Naive B cell (primary cell): ENCODE measurements around the gene LCMT1. TPM values are rescaled to one million over a fixed set of nuclear protein-coding genes. Genes with fewer than 3 reads are reported as not detected.
"Not testable (repeated sequence)": the region's sequence is repeated elsewhere in the genome, so short reads cannot be mapped to it uniquely, and the experiment has no call there.

Experiments used
- ATAC-seq, 2 donors: fragments of 150-1000 bp; cut with Tn5 transposase; 2 replicates each; pipeline ENCODE4 v1.10.0; 2021; ENCODE audit warnings: low read depth in 2 of 2, mild to moderate bottlenecking in 2 of 2, moderate library complexity in 2 of 2
- DNase-seq: peaks from one replicate; pipeline ENCODE4 v3.0.0; 2022
- H3K27ac Mint-ChIP-seq, 6 donors: one replicate each; pipeline ENCODE4 v1.8.0; 2020 to 2022; ENCODE audit warnings: mild to moderate bottlenecking in 6 of 6, mixed read lengths in 6 of 6, moderate library complexity in 5 of 6, inconsistent platforms in 2 of 6
- H3K27me3 Mint-ChIP-seq, 3 donors: one replicate each; pipeline ENCODE4 v1.8.0; 2021 to 2022; ENCODE audit warnings: mixed read lengths in 3 of 3, mild to moderate bottlenecking in 1 of 3
- H3K36me3 Mint-ChIP-seq, 2 donors: one replicate each; pipeline ENCODE4 v1.8.0; 2020 to 2022; ENCODE audit warnings: mixed read lengths in 2 of 2, inconsistent platforms in 1 of 2, mild to moderate bottlenecking in 1 of 2
- H3K4me1 Mint-ChIP-seq, 3 donors: one replicate each; pipeline ENCODE4 v1.8.0; 2020 to 2022; ENCODE audit warnings: mixed read lengths in 3 of 3, inconsistent platforms in 1 of 3, mild to moderate bottlenecking in 1 of 3, moderate library complexity in 1 of 3
- H3K4me3 Mint-ChIP-seq, 8 donors: one replicate each; pipeline ENCODE4 v1.8.0; 2020 to 2022; ENCODE audit warnings: mild to moderate bottlenecking in 8 of 8, mixed read lengths in 8 of 8, moderate library complexity in 8 of 8, inconsistent platforms in 2 of 8
- H3K9me3 Mint-ChIP-seq, 7 donors: one replicate each; pipeline ENCODE4 v1.8.0; 2020 to 2022; ENCODE audit warnings: mixed read lengths in 7 of 7, mild to moderate bottlenecking in 5 of 7, inconsistent platforms in 2 of 7, moderate library complexity in 1 of 7
- polyA plus RNA-seq, 6 donors: library from polyadenylated mRNA; unstranded; fragments of 300-500 nt; fragmentation: Illumina TruSeq; gene quantifications; one replicate each; pipeline ENCODE4 v1.2.3, GENCODE V29; 2021; ENCODE audit warnings: low read depth in 6 of 6

LCMT1 gene
- polyA plus RNA-seq, 6 donors from 2014 or later: 20.2 to 42.5 (median 34.8) TPM

DNA sequence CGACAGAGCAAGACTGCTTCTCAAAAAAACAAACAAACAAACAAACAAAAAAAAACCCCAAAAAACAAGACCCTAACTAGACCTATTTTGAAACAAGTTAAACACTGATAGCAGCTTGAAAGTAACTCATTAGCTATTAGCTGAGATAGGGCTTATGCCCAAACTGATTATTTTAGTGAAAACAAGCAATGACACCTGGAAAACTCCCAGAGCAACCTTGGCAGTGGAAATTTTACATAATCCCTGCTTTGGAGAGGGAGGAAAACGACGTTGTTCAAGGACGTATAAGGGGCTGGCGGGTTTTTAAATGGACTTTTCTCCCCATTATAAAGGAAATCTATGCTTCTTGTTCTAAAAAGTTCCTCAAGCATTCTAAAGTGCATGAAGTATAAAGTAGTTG is 59.8 kb downstream of the LCMT1 start:
- H3K4me1 Mint-ChIP-seq: no peaks in the 10 kb centered on the region
- H3K27me3 Mint-ChIP-seq: no peaks in the 10 kb centered on the region
- no peak overlapping the region for H3K27ac Mint-ChIP-seq
- ATAC-seq (no peak), DNase-seq (no peak)
- peaks cover 33 to 41% of the 10 kb centered on the region in 2 donors for H3K36me3 Mint-ChIP-seq
- no peaks in the 10 kb centered on the region for H3K9me3 Mint-ChIP-seq
- no peak overlapping the region for H3K4me3 Mint-ChIP-seq

DNA sequence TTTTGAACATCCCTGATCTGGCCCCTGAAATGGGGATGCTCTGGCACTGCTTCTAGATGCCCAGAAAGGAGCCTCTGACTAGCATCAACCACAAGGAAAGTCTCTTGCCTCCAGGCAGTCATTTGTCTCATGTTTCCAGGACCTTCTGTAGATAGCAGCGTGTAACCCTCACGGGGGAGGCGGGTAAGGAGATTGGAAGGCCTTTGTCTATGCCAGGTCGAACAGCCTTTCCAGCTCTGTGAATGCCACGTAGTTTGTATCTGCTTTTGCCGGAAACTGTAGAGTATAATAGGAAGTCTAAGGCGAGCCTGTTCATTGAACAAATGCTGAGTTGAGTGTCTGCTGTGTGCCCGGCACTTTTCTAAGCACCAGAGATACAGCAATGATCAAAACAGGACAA is 61.3 kb downstream of the LCMT1 start:
- Mint-ChIP-seq H3K4me1 (no peaks in the 10 kb centered on the region), H3K27me3 (no peaks in the 10 kb centered on the region), H3K36me3 (peaks cover 25 to 31% of the 10 kb centered on the region in 2 donors), H3K4me3 (no peak overlapping the region), H3K27ac (peak overlapping the region in 4 of 6 donors; percentile 4 to 49 (median 33)), H3K9me3 (no peaks in the 10 kb centered on the region)
- ATAC-seq (no peak), DNase-seq (no peak)

DNA sequence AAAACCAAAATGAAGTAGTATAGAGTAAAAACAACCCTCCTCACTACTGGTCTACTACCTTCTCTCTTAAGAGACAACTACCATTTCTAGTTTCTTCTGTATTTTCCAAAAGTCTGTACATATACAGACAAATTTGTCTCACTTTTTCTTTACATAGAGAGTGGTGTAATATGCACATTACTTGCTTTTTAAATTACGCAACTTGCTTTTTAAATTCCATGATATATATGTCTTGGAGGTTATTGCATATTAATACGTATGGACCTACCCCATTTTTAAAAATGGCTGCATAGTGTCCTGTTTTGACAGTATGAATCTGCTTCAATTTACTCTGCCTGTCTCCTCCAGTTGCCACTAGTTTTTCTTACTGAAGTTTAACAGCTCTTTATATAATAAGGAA is 62.7 kb downstream of the LCMT1 start:
- Mint-ChIP-seq H3K27me3 (no peaks in the 10 kb centered on the region), H3K4me3 (no peak overlapping the region), H3K9me3 (no peaks in the 10 kb centered on the region), H3K36me3 (peaks cover 26 to 30% of the 10 kb centered on the region in 2 donors), H3K4me1 (peaks cover 0 to 5% (median 0%) of the 10 kb centered on the region in 3 donors), H3K27ac (no peak overlapping the region)
- ATAC-seq: no peak
- no peak for DNase-seq

DNA sequence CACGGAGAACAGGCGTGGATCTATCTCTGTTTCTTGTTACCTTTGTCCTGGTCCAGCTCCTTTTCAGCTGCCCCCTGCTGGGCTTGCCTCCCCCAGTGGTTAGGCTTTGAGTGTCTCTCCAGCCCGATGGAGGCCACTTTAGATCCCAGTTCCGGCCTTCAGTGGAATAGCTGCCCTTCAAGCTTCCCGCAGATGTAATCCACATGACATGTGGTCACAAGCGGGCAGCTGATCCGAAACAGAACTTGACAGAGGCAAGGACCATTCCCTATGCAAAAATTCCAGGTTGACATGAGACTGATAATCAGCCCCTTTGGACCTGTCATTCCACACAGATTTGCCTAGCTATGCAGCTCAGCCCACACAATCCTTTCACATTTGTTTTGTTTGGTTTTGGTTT is 64.6 kb downstream of the LCMT1 start:
- Mint-ChIP-seq H3K9me3 (no peaks in the 10 kb centered on the region), H3K4me1 (peaks cover 0 to 5% (median 0%) of the 10 kb centered on the region in 3 donors), H3K27ac (no peak overlapping the region), H3K27me3 (no peaks in the 10 kb centered on the region), H3K4me3 (no peak overlapping the region), H3K36me3 (peaks cover 9 to 17% of the 10 kb centered on the region in 2 donors)
- DNase-seq (no peak), ATAC-seq (no peak)

DNA sequence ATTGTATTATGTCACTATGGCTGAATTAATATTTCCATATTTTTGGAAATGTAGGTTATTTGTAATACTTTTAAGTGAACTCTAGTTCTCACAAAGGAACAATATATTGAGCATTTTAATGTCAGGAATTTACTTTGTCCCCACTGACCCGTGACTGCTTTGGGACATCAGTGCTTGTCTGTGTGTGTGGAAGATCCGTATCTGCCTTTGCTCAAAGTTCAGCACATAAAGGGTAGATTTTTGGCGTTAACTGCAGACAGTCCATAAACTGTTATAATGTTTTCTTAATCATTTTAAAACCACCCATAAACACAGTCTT is 65.9 kb downstream of the LCMT1 start:
- peaks cover 9 to 14% of the 10 kb centered on the region in 2 donors for H3K36me3 Mint-ChIP-seq
- H3K4me1 Mint-ChIP-seq: peaks cover 0 to 5% (median 0%) of the 10 kb centered on the region in 3 donors
- H3K27me3 Mint-ChIP-seq: no peaks in the 10 kb centered on the region
- ATAC-seq (no peak), DNase-seq (no peak)
- H3K27ac Mint-ChIP-seq: no peak overlapping the region
- H3K4me3 Mint-ChIP-seq: no peak overlapping the region
- no peaks in the 10 kb centered on the region for H3K9me3 Mint-ChIP-seq

DNA sequence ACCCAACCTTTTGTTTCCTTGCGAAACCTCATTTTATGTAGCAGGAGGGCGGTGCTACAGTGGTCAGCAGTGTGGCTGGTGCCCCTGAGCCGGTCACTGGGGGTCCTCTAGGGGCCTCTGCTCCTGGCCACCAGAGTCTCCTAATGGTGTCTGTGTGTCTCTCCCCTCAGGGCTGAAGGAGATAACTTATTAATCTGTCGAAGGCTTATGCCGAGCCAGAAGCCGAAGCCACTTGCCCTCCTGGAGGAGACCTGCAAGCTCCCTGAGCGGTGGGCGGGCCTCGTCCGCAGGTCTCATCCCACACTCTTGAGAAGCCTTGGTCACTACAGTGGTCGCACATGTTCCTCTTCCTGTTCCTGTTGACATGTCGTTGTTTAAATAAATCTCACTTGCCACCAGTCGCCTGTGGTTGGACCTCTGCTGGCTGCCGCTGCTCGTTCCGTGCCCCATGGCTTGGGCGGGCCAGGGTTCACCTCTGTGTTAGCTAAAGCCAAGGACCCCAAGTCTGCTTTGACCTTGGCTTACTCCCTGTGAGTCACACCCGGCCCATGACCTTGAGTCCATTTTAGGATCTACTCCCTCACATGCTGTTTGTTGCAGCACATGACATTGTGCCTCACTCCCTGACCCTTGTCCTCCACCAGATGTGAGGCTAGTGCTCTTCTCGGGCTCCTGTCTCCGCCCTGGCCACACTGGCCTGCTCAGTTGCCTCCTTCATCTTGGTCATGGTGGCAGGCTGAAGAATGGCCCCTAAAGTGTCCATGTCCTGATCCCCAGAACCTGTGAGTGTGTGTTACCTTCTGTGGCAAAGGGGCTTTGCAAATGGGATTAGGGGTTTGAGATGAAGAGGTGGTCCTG is 66.5 kb downstream of the LCMT1 start:
- ATAC-seq: no peak
- no peak for DNase-seq
- Mint-ChIP-seq H3K27ac (no peak overlapping the region), H3K36me3 (peaks cover 9 to 10% of the 10 kb centered on the region in 2 donors), H3K9me3 (no peaks in the 10 kb centered on the region), H3K27me3 (no peaks in the 10 kb centered on the region), H3K4me3 (peak overlapping the region in 2 of 8 donors; percentile 35 to 67), H3K4me1 (peaks cover 0 to 5% (median 0%) of the 10 kb centered on the region in 3 donors)

DNA sequence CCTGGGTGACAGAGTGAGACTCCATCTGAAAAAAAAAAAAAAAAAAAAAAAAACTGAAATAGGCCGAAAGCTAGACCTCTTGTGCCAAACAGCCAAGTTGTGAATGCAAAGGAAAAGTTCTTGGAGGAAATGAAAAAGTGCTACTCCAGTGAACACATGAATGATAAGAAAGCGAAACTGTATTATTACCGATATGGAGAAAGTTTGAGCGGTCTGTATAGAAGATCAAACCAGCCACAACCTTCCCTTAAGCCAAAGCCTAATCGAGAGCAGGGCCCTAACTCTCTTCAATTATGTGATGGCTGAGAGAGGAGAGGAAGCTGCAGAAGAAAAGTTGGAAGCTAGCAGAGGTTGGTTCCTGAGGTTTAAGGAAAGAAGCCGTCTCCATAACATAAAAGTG is 69.7 kb downstream of the LCMT1 start:
- H3K27me3 Mint-ChIP-seq, DNase-seq, H3K9me3 Mint-ChIP-seq, H3K4me1 Mint-ChIP-seq, H3K4me3 Mint-ChIP-seq, ATAC-seq, H3K36me3 Mint-ChIP-seq: not testable (repeated sequence)
- peak overlapping the region in 1 of 6 donors; percentile 78 for H3K27ac Mint-ChIP-seq

DNA sequence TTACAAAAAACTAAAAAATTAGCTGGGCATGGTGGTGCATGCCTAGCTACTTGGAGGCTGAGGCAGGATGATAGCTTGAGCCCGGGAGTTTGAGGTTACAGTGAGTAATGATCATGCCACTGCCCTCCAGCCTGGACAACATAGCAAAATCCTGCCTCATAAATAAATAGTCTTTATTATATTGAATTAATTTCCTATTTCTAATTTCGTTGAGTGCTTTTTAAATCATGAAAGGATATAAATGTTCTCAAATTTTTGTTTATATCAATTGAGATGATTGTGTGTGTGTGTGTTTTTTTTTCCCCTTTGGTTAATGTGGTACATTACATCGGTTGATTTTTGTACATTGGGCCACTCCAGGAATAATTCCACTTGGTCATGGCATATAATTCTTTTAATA is 73.2 kb downstream of the LCMT1 start:
- no peak for DNase-seq
- ATAC-seq: no peak
- peaks cover 0 to 2% (median 0%) of the 10 kb centered on the region in 7 donors for H3K9me3 Mint-ChIP-seq
- H3K36me3 Mint-ChIP-seq: no peaks in the 10 kb centered on the region
- H3K27me3 Mint-ChIP-seq: no peaks in the 10 kb centered on the region
- no peaks in the 10 kb centered on the region for H3K4me1 Mint-ChIP-seq
- no peak overlapping the region for H3K27ac Mint-ChIP-seq
- H3K4me3 Mint-ChIP-seq: no peak overlapping the region

DNA sequence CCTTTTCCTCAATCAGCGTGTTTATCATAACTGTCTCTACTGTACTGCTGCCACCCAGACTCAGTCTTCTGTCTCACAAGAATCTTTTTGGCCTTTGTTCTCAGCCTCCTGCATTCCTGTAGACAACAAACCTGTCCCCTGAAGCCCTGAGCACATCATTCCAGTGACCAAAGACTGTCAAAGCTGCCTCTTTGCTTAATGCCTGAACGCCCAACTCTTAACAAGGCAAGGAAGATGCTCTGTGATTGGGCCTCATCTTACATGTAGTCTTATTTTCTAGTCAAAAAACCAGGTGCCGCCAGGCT is 75.9 kb downstream of the LCMT1 start:
- H3K36me3 Mint-ChIP-seq: no peaks in the 10 kb centered on the region
- H3K4me3 Mint-ChIP-seq: no peak overlapping the region
- no peaks in the 10 kb centered on the region for H3K27me3 Mint-ChIP-seq
- no peak overlapping the region for H3K27ac Mint-ChIP-seq
- ATAC-seq (no peak), DNase-seq (no peak)
- peaks cover 0 to 2% (median 0%) of the 10 kb centered on the region in 7 donors for H3K9me3 Mint-ChIP-seq
- no peaks in the 10 kb centered on the region for H3K4me1 Mint-ChIP-seq

DNA sequence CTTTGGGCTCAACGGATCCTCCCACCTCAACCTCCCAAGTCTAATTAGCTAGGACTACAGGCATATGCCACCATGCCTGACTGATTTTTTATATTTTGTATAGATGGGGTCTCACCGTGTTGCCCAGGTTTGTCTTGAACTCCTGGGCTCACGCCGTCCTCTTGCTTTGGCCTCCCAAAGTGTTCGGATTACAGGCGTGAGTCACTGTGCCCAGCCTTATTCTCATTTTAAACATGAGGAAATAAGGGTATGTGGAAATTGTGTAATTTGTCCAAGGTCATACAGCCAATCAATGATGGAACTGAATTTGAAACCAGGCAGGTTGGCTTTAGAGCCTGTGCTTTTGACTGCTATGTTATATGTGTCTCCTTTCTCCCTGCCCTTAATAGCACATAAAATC is 77.8 kb downstream of the LCMT1 start:
- no peak overlapping the region for H3K27ac Mint-ChIP-seq
- H3K4me1 Mint-ChIP-seq: no peaks in the 10 kb centered on the region
- ATAC-seq (no peak), DNase-seq (no peak)
- H3K27me3 Mint-ChIP-seq: no peaks in the 10 kb centered on the region
- H3K4me3 Mint-ChIP-seq: no peak overlapping the region
- peaks cover 0 to 2% (median 0%) of the 10 kb centered on the region in 7 donors for H3K9me3 Mint-ChIP-seq
- no peaks in the 10 kb centered on the region for H3K36me3 Mint-ChIP-seq

DNA sequence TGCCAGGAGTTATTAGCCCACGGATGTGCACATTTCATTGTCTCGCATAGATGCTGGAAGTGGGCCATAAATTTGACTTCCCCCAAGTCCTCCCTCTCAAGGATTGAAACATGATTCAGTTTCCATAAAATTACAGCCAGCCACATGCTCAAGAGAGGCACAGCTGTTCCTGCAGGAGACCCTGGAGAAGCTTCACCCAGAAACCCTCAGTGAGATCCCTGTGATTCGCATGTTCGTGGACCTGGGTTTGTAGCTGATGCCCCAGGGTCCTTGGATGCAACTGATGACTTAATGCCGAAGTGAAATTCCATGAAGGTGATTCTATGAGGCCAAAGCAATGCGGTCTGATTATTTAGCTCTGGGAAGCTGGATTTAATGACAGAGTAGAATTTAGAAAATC is 80.6 kb downstream of the LCMT1 start:
- Mint-ChIP-seq H3K27me3 (no peaks in the 10 kb centered on the region), H3K4me3 (no peak overlapping the region), H3K9me3 (peaks cover 0 to 2% (median 0%) of the 10 kb centered on the region in 7 donors), H3K36me3 (no peaks in the 10 kb centered on the region), H3K4me1 (no peaks in the 10 kb centered on the region), H3K27ac (no peak overlapping the region)
- ATAC-seq (no peak), DNase-seq (no peak)

DNA sequence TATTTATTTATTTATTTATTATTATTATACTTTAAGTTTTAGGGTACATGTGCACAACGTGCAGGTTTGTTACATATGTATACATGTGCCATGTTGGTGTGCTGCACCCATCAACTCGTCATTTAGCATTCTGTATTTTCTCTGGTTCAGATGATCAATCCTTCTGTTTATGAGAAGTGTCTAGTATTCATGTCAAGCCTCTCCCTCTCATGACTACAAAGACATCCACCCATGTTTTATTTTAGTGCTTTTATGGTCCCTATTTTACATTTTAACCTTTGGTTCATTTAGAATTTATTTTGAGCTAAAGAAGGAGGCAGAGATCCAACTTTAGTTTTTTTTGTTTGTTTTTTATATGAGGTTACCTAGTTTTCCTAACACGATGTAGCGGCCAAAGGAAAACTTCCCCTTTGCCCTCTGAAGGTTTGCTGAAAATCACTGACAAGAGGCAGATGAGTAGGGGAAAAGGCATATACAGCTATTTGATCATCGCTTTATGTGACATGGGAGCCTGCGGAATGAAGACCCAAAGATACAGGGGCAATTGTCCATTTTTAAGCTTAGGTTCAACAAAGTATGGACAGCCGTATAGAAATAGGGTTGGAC is 82.8 kb downstream of the LCMT1 start:
- ATAC-seq (no peak), DNase-seq (no peak)
- Mint-ChIP-seq H3K4me3 (no peak overlapping the region), H3K4me1 (no peaks in the 10 kb centered on the region), H3K9me3 (no peaks in the 10 kb centered on the region), H3K36me3 (no peaks in the 10 kb centered on the region), H3K27ac (no peak overlapping the region), H3K27me3 (peaks cover 0 to under 1% (median 0%) of the 10 kb centered on the region in 3 donors)

DNA sequence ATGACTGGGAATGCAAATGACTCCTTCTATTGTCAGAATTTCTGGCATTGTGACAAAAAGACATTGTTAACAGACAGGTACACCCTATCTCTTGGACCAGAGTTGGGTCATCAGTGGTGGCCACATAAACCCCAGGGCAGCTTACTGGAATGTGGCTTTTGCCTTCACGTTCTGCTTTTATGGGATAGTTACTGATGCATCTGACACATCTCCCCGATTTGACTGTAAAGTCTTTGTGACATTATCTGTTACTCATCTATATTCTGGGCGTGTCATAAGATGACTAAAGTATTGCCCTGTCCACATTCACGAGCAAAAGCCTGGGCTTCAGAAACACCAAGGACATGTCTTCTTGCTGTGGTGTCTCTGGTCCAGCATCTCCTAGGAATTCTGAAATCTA is 86.5 kb downstream of the LCMT1 start:
- no peak for ATAC-seq
- no peak overlapping the region for H3K4me3 Mint-ChIP-seq
- no peaks in the 10 kb centered on the region for H3K9me3 Mint-ChIP-seq
- no peaks in the 10 kb centered on the region for H3K36me3 Mint-ChIP-seq
- H3K4me1 Mint-ChIP-seq: no peaks in the 10 kb centered on the region
- no peak for DNase-seq
- H3K27ac Mint-ChIP-seq: no peak overlapping the region
- H3K27me3 Mint-ChIP-seq: peaks cover 0 to 7% (median 0%) of the 10 kb centered on the region in 3 donors

DNA sequence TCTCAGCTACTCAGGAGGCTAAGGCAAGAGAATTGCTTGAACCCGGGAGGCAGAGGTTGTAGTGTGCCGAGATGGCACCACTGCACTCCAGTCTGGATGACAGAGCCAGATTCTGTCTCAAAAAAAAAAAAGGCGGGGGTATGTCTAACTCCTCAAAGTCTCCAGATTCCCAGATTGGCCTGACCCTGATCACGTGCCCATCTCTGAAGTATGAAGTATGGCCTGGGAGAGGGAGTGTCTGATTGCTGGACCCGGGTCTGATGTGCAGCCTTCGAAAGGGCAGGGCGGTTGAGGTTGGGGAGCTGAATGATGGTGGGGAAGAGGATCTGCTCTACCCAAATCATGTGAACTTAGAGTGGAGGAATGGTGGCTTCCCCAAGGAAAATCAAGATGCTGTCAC is 87.9 kb downstream of the LCMT1 start:
- H3K36me3 Mint-ChIP-seq: no peaks in the 10 kb centered on the region
- no peaks in the 10 kb centered on the region for H3K9me3 Mint-ChIP-seq
- H3K4me1 Mint-ChIP-seq: no peaks in the 10 kb centered on the region
- H3K4me3 Mint-ChIP-seq: no peak overlapping the region
- H3K27ac Mint-ChIP-seq: peak overlapping the region in 1 of 6 donors; percentile 63
- no peak for DNase-seq
- peaks cover 0 to 7% (median 0%) of the 10 kb centered on the region in 3 donors for H3K27me3 Mint-ChIP-seq
- ATAC-seq: no peak
